ENCODE measurements around the gene TM4SF5.

Gene TM4SF5, protein sequence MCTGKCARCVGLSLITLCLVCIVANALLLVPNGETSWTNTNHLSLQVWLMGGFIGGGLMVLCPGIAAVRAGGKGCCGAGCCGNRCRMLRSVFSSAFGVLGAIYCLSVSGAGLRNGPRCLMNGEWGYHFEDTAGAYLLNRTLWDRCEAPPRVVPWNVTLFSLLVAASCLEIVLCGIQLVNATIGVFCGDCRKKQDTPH

DNA sequence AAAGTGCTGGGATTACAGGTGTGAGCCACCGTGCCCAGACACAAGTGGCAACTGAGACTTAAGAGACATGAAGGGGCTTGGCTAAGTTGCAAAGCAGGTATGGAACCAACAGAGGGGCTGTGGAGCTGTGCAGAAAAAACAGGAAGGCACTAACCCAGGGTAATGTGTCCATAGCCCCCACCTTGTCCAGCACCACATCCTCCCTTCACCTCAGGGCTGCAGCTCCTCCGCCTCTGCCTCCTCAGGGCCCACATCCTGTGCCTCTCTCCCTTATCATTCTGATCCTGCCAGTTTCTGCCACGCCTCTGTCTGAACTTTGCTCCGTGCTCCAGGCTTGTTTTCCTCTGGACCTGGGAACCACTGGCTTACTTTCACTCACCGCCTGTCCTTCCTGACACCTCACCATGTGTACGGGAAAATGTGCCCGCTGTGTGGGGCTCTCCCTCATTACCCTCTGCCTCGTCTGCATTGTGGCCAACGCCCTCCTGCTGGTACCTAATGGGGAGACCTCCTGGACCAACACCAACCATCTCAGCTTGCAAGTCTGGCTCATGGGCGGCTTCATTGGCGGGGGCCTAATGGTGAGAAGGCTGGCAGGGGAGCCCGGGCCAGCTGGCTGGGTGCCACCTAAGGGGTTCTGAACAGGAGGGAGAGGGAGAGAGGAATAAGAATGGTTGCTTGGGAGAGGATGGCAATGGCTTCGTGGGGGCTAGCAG is at the start of gene TM4SF5:
TM4SF5 (plus strand) TSS at position 368 of the 716 bp plus-strand sequence; CDS start at position 405, 37 bp downstream.
- DNase-seq (ENCODE audit: low read depth): no peak

DNA sequence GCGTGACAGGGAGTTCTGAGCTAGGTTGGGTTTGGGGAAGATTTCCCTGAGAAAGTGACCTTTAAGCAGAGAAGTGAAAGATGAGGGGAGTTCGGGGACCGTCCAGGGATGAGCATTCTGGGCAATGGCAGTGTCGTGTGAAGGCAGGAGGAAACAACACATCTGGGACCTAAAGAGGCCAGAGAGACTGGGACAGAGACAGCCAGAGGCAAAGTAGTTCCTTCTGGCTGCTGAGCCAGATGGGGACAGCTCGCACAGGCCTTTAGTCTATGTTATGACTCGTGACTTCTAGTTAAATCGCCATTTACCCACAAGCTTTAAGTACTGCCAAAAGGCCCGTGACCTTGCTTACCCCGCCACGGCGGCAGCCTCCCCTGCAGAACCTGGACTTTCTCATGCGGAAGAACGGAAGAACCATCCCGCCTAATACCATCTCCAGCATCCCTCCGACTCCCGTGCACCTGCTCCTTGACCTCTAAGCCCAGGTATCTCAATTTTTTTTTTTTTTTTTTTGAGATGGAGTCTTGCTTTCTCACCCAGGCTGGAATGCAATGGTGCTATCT is 48.9 kb upstream of the TM4SF5 start:
- no peak for DNase-seq (ENCODE audit: low read depth)

DNA sequence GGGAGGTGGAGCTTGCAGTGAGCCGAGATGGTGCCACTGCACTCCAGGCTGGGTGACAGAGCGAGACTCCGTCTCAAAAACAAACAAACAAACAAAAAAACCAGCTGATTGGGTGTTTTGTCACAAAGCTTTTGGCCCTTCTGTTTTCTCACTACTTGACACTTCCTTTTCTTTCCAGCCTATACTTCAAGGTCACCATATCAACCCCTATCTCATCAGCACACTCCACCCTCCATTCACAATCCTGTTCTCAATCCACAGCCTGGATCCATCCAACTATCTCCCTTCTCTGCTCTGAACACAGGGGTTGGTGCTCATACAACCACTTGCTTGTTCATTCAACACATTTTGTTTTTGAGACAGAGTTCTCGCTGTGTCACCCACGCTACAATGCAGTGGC is 47.0 kb upstream of the TM4SF5 start:
- DNase-seq (ENCODE audit: low read depth): no peak

DNA sequence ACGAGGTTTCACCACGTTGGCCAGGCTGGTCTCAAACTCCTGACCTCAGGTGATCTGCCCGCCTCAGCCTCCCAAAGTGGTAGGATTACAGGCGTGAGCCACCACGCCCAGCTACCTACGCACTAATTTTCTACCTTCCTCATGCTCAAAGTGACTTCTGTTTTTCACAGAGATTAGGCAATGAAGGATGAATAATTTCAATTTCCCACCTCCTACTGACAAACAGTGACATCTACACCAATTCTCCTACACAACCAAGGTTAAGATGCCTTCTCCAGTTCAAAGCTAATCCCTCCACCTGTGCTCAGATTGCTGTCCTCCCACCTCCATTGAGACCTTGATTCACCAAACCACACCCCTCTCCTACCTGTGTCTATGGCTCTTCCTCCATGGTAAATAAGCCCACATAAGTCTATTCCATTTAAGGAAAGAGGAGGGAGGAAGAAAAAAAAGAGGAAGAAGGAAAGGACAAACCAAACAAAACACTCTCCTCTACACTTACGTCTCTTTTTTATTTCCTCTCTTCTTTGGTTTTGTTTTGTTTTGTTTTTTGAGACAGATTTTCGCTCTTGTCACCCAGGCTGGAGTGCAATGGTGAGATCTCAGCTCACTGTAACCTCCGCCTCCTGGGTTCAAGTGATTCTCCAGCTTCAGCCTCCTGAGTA is 45.9 kb upstream of the TM4SF5 start:
- DNase-seq (ENCODE audit: low read depth): no peak

DNA sequence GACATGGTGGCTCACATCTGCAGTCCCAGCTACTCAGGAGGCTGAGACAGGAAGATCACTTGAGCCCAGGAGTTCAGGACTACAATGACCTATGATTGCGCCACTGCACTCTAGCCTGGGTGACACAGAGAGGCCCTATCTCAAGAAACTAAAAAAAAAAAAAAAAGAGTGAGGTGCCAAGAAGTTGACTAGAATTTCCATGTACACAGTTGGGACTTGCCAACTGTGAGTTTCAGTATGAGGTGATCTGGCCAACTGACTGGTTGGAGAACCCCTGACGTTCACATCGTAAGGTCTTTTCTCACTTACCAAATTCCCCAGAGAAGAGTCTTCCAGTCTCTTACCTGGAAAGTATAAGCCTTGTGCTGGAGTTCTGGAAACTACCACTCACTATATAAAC is 43.6 kb upstream of the TM4SF5 start:
- no peak for DNase-seq (ENCODE audit: low read depth)

DNA sequence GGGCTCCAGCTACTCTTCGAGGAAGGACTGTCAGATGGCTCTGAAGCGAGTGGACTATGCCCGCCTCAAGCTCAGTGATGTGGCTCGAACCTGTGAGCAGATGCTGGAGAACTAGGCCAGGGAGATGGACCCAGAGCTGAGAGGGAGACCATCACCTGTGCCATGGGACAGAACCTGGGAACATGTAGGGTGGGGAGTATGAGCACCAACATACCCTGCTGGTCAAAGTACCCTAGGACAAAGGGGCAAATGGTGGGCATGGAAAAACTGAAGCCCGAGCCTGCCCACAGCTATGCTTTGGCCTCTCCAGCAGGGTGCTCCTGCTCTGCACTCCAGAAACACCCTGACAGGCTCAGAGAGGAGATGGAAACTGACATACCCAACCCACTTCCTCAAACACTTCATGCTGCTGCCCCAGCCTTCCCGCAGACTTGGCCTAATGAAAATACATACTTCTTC is 38.6 kb upstream of the TM4SF5 start:
- no peak for DNase-seq (ENCODE audit: low read depth)

DNA sequence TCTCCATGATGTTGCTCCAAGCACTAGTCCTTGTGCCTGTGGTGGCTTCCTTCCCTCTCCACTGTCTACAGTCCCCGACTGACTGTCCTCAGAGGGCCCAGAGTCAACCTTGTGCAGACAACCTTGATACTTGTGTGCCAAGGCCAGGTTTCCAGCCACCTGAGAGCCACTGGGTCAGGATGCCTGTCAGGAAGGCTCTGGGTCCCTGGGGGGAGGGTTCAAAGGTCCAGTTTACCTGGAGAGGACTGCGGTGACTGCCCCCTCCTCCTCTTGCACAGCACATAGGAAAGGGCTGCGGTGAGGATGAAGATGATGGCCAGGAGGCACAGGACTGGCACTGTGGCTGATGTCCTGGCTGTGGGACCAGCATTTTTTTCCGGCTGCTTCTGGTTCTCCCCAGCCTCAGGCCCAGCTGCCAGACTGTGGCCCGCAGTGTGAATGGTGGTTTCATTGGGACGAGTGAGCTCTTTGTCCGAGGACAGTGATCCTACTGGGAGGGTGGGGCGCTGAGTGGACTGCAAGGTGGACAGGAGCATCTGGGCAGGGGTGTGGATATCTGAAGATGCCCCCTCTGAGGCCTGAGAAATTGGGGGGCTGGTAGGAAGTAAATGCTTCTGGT is 36.7 kb upstream of the TM4SF5 start:
- DNase-seq (ENCODE audit: low read depth): no peak

DNA sequence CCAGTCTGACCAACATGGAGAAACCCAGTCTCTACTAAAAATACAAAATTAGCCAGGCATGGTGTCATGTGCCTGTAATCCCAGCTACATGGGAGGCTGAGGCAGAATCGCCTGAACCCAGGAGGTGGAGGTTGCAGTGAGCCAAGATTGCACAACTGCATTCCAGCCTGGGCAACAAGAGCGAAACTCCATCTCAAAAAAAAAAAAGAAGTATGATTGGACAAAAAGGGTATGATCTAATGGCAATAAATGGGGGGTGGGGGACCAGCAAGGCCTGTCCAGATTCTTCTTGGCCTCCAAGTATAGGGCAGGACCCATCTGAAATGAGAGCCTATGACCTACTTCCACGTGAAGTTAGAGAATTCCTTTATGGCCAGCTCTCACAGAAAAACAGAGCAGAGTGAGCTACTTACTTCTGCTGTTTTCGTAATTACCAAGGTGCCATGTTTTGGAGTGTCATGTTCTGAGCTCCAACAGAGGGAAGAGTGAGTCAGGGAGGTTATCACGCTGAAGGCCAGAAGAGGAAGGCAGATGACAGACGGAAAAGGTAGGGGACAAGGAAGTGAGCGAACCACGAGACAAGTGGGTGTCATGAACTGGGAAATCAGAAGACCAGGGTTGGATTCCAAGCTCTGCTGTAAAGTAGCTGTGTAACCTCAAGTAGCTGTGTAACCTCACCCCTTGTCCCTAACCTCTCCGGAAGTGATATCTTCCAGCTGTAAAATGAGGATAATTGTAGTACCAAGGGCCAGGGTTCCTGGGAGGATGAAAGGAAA is 35.6 kb upstream of the TM4SF5 start:
- no peak for DNase-seq (ENCODE audit: low read depth)

DNA sequence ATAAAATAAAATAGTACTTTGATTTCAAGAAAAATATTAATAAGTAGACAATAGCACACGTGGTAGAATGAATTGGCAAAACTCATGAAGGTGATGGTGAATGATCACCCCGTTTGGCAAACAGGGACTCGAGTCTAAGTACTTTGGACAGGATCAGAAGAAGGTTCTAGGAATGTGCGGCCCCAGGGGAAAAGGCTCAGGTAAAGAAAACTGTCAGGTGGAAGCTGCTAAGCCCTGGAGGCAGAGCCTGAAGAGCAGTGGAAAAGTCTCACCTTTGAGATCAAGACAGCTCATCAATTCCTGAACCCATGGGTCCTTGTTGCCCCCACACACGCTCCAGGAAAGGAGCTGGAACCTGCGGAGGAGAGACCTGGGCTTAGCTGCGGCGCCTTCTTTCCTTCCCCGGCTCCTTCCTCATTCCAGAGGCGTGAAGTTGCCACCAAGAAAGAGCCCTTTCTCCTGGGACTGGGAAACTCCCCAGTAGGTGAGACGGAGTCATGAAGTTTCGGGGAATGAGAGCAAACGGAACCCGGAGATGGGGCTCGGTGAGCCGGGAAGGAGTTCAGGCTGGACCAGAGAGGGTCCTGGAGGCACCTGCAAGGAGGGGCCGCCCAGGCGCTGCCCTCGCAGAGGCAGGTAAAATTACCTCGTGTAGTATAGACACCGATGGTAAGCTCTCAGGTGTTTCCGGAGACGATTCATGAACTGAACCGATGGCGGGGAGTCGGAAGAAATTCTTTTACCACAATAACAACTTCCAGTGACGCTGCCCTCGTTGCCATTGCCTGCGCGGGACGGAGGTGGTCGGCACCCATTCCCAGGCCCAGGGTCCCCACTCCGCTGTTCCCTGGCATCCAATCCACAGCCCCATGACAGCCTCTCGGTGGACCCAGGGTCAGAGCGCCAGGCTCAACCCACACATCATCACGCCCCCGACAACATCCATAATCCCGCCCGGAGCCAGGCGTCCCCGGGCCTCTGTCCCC is 33.3 kb upstream of the TM4SF5 start:
- DNase-seq (ENCODE audit: low read depth): no peak

DNA sequence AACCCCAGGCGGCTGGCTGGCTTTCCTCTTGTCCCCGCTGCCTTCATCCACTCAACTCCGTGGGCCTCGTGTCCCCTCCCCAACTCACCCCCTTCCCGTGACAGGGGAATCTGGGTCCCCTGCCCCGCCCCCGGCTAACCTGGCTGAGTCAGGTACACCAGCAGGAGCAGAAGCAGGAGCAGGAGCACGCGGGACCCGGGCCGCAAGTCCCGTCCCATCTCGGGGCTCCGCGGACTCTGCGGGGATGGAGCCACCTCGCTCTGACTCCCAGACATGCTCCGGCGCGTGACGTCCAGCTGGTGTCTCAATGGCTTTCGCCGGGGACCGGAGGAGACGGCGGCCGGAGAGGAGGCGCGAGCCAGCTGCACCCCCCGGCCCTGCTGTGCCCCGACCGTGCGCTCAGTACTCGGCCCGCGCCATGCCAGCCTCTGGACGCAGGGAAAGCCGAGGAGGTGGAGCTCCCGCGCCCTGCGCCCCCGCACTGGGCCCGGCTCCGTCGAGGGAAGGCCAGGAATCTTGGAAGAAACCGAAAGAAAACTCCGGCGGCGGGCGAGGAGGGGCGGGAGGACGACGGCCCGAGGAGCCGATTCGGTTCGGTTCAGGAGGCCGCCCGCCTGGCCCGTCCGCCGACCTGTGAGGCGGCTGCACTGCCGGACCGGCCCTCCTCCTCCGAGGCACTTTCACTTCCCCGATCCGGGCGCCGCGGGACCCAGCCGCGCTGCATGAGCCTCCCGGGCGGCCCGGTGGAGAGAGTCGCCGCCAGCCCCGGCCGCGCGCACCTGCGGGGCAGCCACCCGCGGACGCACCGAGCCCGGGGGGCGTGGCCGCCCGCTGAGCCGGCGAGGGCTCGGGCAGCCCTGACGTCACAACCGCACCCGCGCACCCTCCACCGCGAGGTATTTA is 32.3 kb upstream of the TM4SF5 start, which contains the start of the genes CXCL16 and ZMYND15:
CXCL16 (minus strand) TSS at position 807 of the 903 bp plus-strand sequence; CDS start at position 218, 589 bp downstream.
ZMYND15 (plus strand) TSS at position 712 of the 903 bp plus-strand sequence. CDS start 716 bp downstream, outside the sequence.
- no peak for DNase-seq (ENCODE audit: low read depth)

DNA sequence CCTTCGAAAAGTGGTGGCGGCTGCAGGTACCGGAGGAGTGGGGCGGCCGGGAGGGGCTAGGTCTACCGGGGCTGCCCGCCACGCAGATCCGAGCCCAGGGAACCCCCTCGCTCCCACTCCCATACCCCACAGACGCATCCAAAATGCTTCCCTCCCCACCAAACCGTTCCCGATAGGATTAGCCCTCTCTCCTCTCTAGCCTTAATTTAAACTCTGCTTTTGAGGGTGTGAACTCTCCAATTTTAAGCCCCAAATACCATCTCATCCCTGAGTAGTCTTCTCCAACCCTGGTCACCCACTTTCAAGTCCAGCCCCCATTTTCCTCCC is 31.7 kb upstream of the TM4SF5 start:
- DNase-seq (ENCODE audit: low read depth): no peak

DNA sequence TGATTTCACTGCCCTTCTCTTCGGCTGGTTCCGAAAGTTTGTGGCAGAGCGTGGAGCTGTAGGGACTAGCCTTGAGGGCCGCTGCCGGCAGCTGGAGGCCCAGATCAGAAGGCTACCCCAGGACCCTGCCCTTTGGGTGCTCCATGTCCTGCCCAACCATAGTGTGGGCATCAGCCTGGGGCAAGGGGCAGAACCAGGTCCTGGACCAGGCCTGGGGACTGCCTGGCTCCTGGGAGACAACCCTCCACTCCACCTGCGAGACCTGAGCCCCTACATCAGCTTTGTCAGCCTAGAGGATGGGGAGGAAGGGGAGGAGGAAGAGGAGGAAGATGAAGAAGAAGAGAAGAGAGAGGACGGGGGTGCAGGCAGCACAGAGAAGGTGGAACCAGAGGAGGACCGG is 31.1 kb upstream of the TM4SF5 start:
- no peak for DNase-seq (ENCODE audit: low read depth)

DNA sequence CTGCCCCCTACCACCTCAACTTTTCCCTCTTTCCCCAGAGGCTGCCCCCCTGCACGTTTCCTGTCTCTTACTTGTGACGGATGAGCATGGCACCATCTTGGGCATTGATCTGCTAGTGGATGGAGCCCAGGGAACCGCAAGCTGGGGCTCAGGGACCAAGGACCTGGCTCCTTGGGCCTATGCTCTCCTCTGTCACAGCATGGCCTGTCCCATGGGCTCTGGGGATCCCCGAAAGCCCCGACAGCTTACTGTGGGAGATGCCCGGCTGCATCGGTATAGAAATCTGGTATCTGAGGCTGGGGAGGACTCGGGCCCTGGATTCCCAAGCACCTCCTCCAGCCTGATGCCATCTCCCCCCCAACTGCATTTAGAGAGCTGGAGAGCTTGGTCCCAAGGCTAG is 30.1 kb upstream of the TM4SF5 start:
- DNase-seq (ENCODE audit: low read depth): no peak

DNA sequence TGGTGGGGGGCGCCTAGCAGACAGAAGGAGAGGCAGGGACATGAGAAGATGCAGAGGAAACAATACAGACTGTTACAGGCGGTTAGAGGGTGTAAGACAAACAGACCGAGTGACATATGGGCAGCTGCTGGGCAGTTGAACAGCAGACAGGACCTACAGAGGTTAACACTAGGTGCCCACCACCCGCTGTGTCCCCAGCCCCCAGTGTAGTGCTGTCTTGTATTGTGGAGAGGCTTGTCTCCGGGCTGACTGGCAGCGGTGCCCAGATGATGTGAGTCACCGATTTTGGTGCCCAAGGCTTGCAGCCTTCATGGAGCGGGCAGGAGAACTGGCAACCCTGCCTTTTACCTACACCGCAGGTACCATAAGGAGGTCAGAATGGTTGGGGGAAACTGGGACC is 29.6 kb upstream of the TM4SF5 start:
- DNase-seq (ENCODE audit: low read depth): no peak

DNA sequence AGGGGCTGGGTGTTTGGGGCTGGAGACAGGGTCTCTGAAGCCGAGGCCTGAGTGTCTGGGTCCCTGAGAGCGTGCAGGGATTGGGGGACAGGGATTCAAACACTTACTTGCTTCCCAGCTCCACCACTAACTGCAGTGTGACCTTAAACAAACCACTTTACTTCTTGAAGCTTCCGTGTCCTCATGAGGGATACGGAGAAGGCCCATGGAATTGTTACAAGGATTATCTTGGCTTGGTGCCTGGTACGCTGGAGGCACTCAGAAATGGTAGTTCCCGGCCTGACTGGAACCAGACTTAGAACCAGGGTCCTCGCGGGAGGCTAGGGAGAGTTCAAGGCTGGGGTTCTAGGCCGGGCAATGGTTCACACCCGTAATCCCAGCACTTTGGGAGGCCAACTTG is 29.1 kb upstream of the TM4SF5 start:
- no peak for DNase-seq (ENCODE audit: low read depth)

DNA sequence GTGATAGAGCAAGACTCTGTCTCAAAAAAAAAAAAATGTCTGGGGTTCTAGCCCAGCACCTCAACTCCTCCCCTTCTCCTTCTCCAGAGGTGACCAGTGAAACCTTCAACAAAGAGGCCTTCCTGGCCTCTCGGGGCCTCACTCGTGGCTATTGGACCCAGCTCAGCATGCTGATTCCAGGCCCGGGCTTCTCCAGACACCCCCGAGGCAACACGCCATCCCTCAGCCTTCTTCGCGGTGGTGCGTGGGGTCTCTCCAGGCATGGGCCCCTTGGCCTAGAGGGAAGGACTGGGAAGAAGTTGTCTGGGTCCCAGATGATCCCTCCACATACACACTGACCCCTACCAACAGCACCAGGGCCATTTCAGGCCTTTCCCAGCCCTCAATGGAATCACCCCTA is 28.5 kb upstream of the TM4SF5 start:
- no peak for DNase-seq (ENCODE audit: low read depth)

DNA sequence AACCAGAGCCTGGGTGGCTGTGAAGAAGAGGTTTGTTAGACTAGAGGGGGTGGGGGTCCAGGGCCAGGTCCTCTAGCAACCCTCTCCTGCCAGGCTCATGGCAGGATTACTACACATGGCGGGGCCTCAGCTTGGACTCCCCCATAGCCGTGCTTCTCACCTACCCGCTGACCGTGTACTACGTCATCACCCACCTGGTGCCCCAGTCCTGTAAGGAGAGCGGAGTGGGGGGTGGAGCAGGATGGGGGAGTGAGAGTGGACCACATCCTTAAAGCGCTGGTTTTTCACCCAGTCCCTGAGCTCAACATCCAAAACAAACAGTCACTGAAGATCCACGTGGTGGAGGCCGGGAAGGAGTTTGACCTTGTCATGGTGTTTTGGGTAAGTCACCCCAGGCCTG is 27.8 kb upstream of the TM4SF5 start:
- DNase-seq (ENCODE audit: low read depth): no peak

DNA sequence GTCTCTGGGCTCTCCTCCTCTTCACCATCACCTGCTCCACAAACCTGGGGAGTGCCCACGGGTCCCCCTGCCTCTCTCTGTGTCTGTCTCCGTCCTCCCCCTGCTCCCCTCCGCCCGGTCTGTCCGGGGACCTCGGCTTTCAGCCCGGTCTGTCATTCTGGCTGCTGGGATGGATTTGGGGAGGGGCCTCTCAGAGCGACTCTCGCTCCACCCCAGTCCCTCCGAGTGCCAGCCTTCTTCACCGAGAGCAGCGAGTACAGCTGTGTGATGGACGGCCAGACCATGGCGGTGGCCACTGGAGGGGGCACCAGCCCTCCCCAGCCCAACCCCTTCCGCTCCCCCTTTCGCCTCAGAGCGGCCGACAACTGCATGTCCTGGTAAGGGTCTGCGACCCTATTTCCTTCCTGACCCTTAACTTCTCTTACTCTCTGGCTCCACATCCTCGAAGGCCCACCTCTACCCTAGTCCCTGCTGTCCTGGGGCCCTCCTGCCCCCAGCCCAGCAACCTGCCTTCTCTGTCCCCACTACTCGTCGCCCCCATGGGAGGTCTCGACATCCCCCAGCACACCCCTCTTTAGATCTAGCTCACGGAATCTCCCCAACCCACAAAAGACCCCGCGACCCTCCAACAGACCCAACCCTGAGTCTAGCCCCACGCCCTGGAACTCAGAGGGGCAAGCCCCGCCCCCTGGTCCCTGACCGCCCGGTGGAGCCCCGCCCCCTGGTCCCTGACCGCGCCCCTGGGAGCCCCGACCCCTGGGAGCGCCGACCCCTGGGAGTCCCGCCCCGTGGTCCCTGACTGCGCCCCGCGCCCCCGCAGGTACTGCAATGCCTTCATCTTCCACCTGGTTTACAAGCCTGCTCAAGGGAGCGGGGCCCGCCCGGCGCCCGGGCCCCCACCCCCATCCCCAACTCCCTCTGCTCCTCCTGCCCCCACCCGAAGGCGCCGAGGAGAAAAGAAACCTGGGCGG is 26.4 kb upstream of the TM4SF5 start:
- DNase-seq (ENCODE audit: low read depth): no peak
